Measurements from ENCODE around the gene ADPRM.
"Not testable (repeated sequence)": the region's sequence is repeated elsewhere in the genome, so short reads cannot be mapped to it uniquely, and the experiment has no call there.

ADPRM gene

DNA sequence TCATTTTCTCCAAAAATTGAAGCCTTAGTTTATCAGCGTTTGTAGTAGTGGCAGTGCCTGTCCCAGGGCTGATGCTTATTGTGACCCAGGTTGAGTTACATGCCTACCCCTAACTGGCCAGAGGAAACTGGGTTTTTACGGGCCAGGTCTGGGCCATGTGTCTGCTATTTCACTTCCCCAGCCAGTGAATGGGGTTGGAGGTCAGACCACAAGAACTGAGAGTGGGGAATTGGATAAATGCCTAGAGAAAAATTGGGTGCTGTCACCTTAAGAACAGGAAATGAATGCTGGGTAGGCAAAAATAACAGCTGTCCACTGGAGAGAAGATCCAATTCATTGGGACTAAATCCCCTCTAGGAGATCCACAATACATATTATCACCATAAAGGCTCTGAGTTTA is 5.2 kb downstream of the ADPRM start:
- DNase-seq = no peak

GRCh38 chr17:10705727-10706126 is 8.3 kb downstream of the ADPRM start:
- DNase-seq = no peak

DNA sequence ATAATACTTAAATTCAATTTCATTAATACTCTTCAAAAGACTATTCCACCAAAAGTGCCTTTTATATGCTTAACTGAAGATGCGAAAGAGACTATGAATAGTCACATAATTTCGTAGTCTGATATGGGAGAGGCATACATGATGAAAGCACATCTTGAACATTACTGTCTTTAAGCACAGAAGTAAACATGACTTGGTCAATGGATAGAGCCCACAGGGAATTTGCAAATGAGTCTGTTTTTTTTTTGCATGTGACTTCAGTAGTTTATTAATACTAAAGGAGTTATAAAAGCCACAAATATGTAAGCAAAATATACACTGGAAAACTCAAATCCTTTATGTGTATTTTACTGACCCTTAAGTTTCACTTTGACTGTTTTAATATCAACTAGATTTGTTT is 15.9 kb downstream of the ADPRM start:
- no peak for DNase-seq

DNA sequence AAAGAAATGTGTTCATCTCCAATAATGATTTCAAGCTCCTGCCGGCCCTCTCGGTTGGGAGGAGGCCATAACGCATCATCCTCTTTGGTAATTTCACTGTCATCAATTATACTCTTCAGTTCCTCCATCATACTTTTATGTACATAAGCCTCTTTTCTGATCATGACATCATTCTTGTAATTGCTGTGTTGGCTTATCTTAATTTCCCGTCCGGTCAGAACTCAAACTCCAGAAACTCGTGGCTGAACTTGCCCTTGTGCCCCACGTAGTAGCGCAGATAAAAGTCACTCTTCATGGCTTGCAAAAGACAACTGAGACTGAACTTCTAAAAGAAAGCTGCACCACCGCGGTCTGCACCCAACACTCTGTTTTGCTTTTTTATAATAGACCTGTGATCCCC is 18.8 kb downstream of the ADPRM start:
- no peak for DNase-seq

- DNase-seq = no peak
These were observed 21.2 kb downstream of the ADPRM start for GRCh38 chr17:10718547-10718946.

GRCh38 chr17:10724546-10725195 is 27.3 kb downstream of the ADPRM start:
- DNase-seq = no peak

DNA sequence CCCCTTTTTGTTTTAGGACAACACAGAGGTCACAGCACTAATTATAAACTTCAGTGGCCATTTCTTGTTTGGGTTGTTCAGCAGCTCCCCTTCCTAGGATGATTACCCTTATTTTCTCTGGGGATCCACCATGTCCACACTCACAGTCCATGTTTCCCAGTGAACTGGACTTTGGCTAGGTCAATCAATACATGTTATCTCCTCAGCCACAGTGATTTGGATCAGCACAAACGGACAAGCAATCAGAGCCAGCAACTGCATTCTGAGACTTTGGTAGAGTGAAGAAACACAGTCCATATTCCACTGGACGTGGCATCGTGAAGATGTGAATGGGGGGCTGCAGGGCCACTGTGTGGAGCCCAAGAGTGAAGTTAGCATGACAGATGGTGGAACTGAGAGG is 27.9 kb downstream of the ADPRM start:
- no peak for DNase-seq

GRCh38 chr17:10726196-10726595 is 28.8 kb downstream of the ADPRM start:
- no peak for DNase-seq

DNA sequence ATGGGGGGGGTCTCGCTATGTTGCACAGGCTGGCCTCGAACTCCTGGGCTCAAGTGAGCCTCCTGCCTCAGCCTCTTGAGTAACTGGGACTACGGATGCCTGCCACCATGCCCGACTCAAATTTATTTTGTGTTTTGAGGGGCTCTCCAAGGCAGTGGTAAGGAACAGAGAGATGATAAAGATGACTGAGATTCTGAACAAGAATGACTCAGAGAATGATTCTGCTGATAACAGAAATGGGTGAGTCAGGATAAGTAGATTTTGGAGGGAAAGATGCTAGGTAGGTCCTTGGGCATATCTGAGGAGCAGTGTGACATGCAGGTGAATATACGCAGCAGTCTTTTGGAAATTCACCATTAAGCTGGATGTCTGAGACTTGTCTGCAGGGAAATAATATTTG is 29.8 kb downstream of the ADPRM start:
- no peak for DNase-seq

GRCh38 chr17:10728331-10728892 is 31.0 kb downstream of the ADPRM start:
- DNase-seq = no peak

GRCh38 chr17:10729334-10730193 is 32.2 kb downstream of the ADPRM start, which contains the start of gene TMEM220:
Gene TMEM220 (minus strand): TSS chr17:10730023. CDS start chr17:10729851, 172 bp downstream.
- no peak for DNase-seq

GRCh38 chr17:10730247-10730646 is 32.9 kb downstream of the ADPRM start:
- not testable (repeated sequence) for DNase-seq

- no peak for DNase-seq
These were observed 34.0 kb downstream of the ADPRM start for GRCh38 chr17:10731408-10731879.

DNA sequence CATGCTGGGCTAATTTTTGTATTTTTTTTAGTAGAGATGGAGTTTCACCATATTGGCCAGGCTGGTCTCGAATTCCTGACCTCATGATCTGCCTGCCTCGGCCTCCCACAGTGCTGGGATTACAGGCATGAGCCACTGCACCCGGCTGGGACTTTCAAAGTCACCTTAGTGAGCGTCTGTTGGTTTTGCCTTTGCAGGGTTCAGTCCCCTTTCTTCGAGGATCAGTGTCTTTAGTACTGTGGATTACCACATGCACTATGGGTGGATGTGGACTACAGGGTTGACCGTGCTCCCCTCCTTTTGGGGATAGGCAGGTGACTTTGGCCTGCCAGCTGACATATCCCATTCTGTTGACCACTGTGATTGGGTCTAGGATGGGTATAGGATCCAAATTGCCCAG is 34.7 kb downstream of the ADPRM start:
- DNase-seq = not testable (repeated sequence)

- DNase-seq = no peak
These were observed 36.3 kb downstream of the ADPRM start for GRCh38 chr17:10733666-10734065.

GRCh38 chr17:10735251-10735650 is 37.9 kb downstream of the ADPRM start:
- no peak for DNase-seq

DNA sequence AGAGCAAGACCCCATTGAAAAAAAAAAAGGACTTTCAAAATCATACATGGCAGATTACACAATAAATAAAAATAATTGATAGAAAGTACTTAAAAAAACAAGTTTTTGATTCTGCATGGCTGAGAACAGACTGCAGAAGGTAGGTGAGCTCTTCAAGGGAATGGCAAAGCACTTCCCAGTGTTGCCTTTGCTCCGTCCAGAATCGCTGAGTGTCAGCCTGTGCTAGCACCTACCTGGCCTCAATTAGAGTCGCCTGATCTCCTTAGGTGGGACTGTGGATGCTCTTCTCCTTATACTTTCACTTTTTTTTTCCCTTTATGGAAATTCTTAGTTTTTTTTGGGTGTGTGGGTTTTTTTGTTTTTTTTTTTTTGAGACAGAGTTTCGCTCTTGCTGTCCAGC is 38.4 kb downstream of the ADPRM start:
- DNase-seq = no peak

- DNase-seq = peak; percentile 1
These were observed 39.8 kb downstream of the ADPRM start for GRCh38 chr17:10737168-10737622.

DNA sequence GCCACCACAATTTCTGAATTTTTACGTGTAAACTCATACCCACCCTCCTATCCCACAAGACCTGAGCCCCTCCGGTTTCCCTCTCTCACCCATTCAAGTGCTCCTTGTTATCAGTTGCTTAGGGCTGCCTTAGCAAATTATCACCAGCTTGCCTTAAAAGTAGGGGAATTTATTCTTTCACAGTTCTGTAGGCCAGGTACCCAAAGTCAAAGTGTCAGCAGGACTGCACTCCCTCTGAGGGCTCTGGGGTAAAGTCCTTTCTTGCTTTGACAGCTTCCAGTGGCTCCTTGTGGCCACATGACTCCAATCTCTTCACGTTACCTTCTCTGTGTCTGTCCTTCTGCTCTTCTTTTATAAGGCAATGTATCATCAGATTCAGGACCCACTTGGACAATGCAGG is 40.3 kb downstream of the ADPRM start:
- DNase-seq = no peak

GRCh38 chr17:10738521-10739258 is 41.3 kb downstream of the ADPRM start:
- DNase-seq = no peak

- DNase-seq = no peak
These were observed 42.0 kb downstream of the ADPRM start for GRCh38 chr17:10739386-10739785.

DNA sequence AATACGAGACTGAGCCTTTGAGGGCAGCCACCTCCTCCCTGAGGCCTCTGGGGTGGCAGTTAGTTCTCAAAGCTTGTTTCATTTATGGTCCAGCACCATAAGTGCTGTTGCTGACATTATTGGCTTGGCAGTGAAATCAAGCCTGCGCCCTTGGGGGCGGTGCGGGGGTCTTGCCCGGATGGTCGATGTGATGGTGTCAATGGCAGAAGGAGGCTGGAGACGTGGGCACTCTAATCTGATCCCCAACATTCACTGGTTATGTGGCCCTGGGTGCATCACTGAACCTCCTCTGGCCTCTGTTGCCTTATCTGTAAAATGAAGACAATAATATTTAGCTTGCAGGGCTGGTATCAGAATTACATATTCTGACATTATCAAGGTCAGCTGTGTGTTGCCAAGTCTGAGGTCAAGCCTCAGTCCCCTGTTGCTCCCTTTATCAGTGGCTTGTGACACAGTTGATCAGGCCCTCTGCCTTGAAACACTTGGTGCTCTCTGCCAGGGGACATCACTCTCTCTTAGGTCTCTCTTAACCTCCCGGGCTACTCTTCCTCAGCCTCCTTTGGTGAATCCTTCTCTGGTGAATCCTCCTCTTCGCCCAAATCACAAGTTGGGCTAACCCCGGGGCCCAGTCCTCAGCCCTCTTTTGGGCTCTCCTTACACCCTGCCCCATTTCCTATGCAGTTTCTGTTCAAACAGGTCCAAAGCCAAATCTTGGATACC is 44.2 kb downstream of the ADPRM start:
- DNase-seq = no peak
